Uterus (tissue), 2 donors: ENCODE measurements around the gene LIX1L.

ENCODE experiments used
- POLR2A ChIP-seq, 2 donors: fragments of 450-650 bp; IDR thresholded peaks; one replicate each; pipeline ENCODE4 v1.6.1; 2016; ENCODE audit warnings: antibody characterized with exemption in 2 of 2, mild to moderate bottlenecking in 1 of 2, moderate library complexity in 1 of 2
- TF ChIP-seq, protein P1 (sequence below), 4 experiments: fragments of 200-600 bp in 2 of 4; fragments of 450-650 bp in 2 of 4; sonication (generic) in 2 of 4; IDR thresholded peaks; one replicate each; pipeline ENCODE4 v1.5.1; 2016 to 2019; ENCODE audit warnings: antibody characterized with exemption in 4 of 4, mild to moderate bottlenecking in 2 of 4, moderate library complexity in 1 of 4

- no peak for TF ChIP-seq POLR2A (IDR thresholded peaks at IDR 0.05)
- TF ChIP-seq, protein P1, sequence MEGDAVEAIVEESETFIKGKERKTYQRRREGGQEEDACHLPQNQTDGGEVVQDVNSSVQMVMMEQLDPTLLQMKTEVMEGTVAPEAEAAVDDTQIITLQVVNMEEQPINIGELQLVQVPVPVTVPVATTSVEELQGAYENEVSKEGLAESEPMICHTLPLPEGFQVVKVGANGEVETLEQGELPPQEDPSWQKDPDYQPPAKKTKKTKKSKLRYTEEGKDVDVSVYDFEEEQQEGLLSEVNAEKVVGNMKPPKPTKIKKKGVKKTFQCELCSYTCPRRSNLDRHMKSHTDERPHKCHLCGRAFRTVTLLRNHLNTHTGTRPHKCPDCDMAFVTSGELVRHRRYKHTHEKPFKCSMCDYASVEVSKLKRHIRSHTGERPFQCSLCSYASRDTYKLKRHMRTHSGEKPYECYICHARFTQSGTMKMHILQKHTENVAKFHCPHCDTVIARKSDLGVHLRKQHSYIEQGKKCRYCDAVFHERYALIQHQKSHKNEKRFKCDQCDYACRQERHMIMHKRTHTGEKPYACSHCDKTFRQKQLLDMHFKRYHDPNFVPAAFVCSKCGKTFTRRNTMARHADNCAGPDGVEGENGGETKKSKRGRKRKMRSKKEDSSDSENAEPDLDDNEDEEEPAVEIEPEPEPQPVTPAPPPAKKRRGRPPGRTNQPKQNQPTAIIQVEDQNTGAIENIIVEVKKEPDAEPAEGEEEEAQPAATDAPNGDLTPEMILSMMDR (IDR thresholded peaks at IDR 0.05): no peak
These were observed 14.8 kb upstream of the LIX1L start for GRCh38 chr1:145972580-145972979.
